HCT116 (cell line): ENCODE measurements around the gene HEATR5A. TPM values are rescaled to one million over a fixed set of nuclear protein-coding genes. Genes with fewer than 3 reads are reported as not detected.
"Not testable (repeated sequence)": the region's sequence is repeated elsewhere in the genome, so short reads cannot be mapped to it uniquely, and the experiment has no call there.

ENCODE experiments used
- ATAC-seq: fragments of 200-7000 bp; cut with Tn5 transposase; 2 replicates; pipeline ENCODE4 v1.9.1; 2020; ENCODE audit warnings: mild to moderate bottlenecking, moderate library complexity
- BruUV-seq: library from RNA; stranded (reverse); fragments of 400-500 nt; replicated peaks from 2 replicates; lab custom pipeline; 2021; lab: Mats Ljungman, UMichigan
- CTCF ChIA-PET: fragments of 300-600 bp; sonication (Branson Sonifier 250); formaldehyde crosslinking; loops from one replicate; lab custom pipeline; 2021; ENCODE audit warnings: antibody characterized with exemption; lab: Charles Lee
- POLR2A ChIA-PET: fragments of 300-600, 350-600 bp; sonication (Branson Sonifier 250); formaldehyde crosslinking; loops from one replicate; lab custom pipeline; 2021; ENCODE audit warnings: antibody characterized with exemption; lab: Charles Lee
- RAD21 ChIA-PET, 2 experiments: fragments of 300-600 bp; sonication (Branson Sonifier 250); formaldehyde crosslinking; loops; one replicate each; lab custom pipeline; 2023; ENCODE audit warnings: low total read pairs in 2 of 2; ENCODE audit not compliant: uncharacterized antibody in 2 of 2, unreplicated experiment in 2 of 2, low non-redundant PET in 1 of 2; lab: Charles Lee
- DNase-seq: peaks from one replicate; pipeline ENCODE4 v3.0.0-alpha.2; 2010; ENCODE audit warnings: low read depth, low spot score
- H2AFZ ChIP-seq: fragments of 200-600 bp; shearing (Covaris generic), sonication (generic); 2 replicates; pipeline ENCODE4 v1.6.1; 2017; ENCODE audit warnings: low read depth, mixed run types, mixed read lengths, antibody characterized with exemption, low read length; ENCODE audit not compliant: poor library complexity, severe bottlenecking
- H3K27ac ChIP-seq: 2 replicates; pipeline ENCODE4 v1.5.1; 2012; ENCODE audit warnings: low read depth, low read length
- H3K27me3 ChIP-seq: fragments of 200-600 bp; sonication (generic); 2 replicates; pipeline ENCODE4 v1.6.1; 2016; ENCODE audit warnings: mixed run types, low read length, mixed read lengths; ENCODE audit not compliant: insufficient read depth
- H3K36me3 ChIP-seq, 2 experiments: fragments of 200-500 bp in 1 of 2; fragments of 200-600 bp in 1 of 2; sonication (Bioruptor generic) in 1 of 2; sonication (generic) in 1 of 2; 2 replicates each; pipeline versions ENCODE4 v1.5.1 to v1.6.1; 2014 to 2016; ENCODE audit warnings: low read length in 2 of 2, inconsistent platforms in 1 of 2, mixed read lengths in 1 of 2, mixed run types in 1 of 2; ENCODE audit not compliant: insufficient read depth in 2 of 2, control insufficient read depth in 1 of 2
- H3K4me1 ChIP-seq, 2 experiments: fragments of 200-600 bp in 1 of 2; sonication (generic) in 1 of 2; 2 replicates each; pipeline versions ENCODE4 v1.5.1 to v1.6.1; 2012 to 2017; ENCODE audit warnings: low read length in 2 of 2, inconsistent platforms in 1 of 2, mild to moderate bottlenecking in 1 of 2, mixed read lengths in 1 of 2, mixed run types in 1 of 2, moderate library complexity in 1 of 2; ENCODE audit not compliant: insufficient read depth in 2 of 2, control insufficient read depth in 1 of 2
- H3K4me2 ChIP-seq: fragments of 200-600 bp; sonication (generic); 2 replicates; pipeline ENCODE4 v1.6.1; 2017; ENCODE audit warnings: mixed run types, low read length, mixed read lengths
- H3K4me3 ChIP-seq, 2 experiments: fragments of 200-600 bp in 1 of 2; sonication (generic) in 1 of 2; replicated peaks in 1 of 2; 2 replicates each; pipeline ENCODE4 v1.5.1; 2011 to 2016; ENCODE audit warnings: low read length in 2 of 2, control low read depth in 1 of 2, low read depth in 1 of 2, mild to moderate bottlenecking in 1 of 2, mixed read lengths in 1 of 2, mixed run types in 1 of 2
- H3K79me2 ChIP-seq: fragments of 200-600 bp; sonication (generic); 2 replicates; pipeline ENCODE4 v1.6.1; 2017; ENCODE audit warnings: mild to moderate bottlenecking, mixed run types, low read length, moderate library complexity, mixed read lengths; ENCODE audit not compliant: insufficient read depth
- H3K9ac ChIP-seq: fragments of 200-600 bp; sonication (generic); 2 replicates; pipeline ENCODE4 v1.6.1; 2016; ENCODE audit warnings: low read length, mixed read lengths
- H3K9me2 ChIP-seq: fragments of 200-600 bp; sonication (generic), shearing (Covaris generic); 2 replicates; pipeline ENCODE4 v1.6.1; 2017; ENCODE audit warnings: mixed run types, mild to moderate bottlenecking, moderate library complexity; ENCODE audit not compliant: insufficient read depth
- H3K9me3 ChIP-seq, 2 experiments: fragments of 200-500 bp in 1 of 2; fragments of 200-600 bp in 1 of 2; sonication (Bioruptor generic) in 1 of 2; sonication (generic) in 1 of 2; 2 replicates each; pipeline ENCODE4 v1.6.1; 2014 to 2017; ENCODE audit warnings: low read length in 2 of 2, mixed read lengths in 2 of 2, inconsistent platforms in 1 of 2, low read depth in 1 of 2, mild to moderate bottlenecking in 1 of 2, mixed run types in 1 of 2, moderate library complexity in 1 of 2; ENCODE audit not compliant: control insufficient read depth in 1 of 2, insufficient read depth in 1 of 2
- H4K20me1 ChIP-seq: fragments of 200-600 bp; sonication (generic), shearing (Covaris generic); 2 replicates; pipeline ENCODE4 v1.6.1; 2017; ENCODE audit warnings: mixed run types, mild to moderate bottlenecking, moderate library complexity; ENCODE audit not compliant: insufficient read depth
- CBX3 ChIP-seq: IDR thresholded peaks from 2 replicates; pipeline ENCODE4 v1.6.1; 2012; ENCODE audit warnings: low read depth
- CEBPB ChIP-seq: IDR thresholded peaks from 2 replicates; pipeline ENCODE4 v1.6.1; 2012; ENCODE audit warnings: low read depth
- EZH2phosphoT487 ChIP-seq: fragments of 200-600 bp; IDR thresholded peaks from 2 replicates; pipeline ENCODE4 v1.6.1; 2018; ENCODE audit warnings: antibody characterized with exemption, borderline replicate concordance
- SP1 ChIP-seq: IDR thresholded peaks from 2 replicates; pipeline ENCODE4 v1.6.1; 2012; ENCODE audit warnings: low read depth
- TCF7L2 ChIP-seq: IDR thresholded peaks from 2 replicates; pipeline ENCODE4 v1.7.0; 2011; ENCODE audit warnings: borderline replicate concordance, inconsistent platforms; ENCODE audit not compliant: insufficient read depth, insufficient read length; ENCODE audit errors: extremely low read depth
- YY1 ChIP-seq: IDR thresholded peaks from 2 replicates; pipeline ENCODE4 v1.6.1; 2011; ENCODE audit warnings: low read length, low read depth, moderate library complexity, mild to moderate bottlenecking; ENCODE audit not compliant: insufficient replicate concordance; ENCODE audit errors: extremely low read depth
- ZFX ChIP-seq: fragments of 450-650 bp; IDR thresholded peaks from 2 replicates; pipeline ENCODE4 v1.6.1; 2017
- intact Hi-C: fragments of 100-400 bp; cut with micrococcal nuclease; formaldehyde crosslinking; loops from 2 replicates; pipeline ENCODE4 v1.10.0; 2022
- total RNA-seq: library from RNA; stranded (reverse); gene quantifications from one replicate; pipeline ENCODE4 v1.2.1, GENCODE V29; 2021; ENCODE audit not compliant: unreplicated experiment
- TF ChIP-seq, protein P1 (sequence below): IDR thresholded peaks from 2 replicates; pipeline ENCODE4 v1.6.1; 2012

Gene HEATR5A
- total RNA-seq, 1 experiment from 2014 or later = 20.9 TPM

DNA sequence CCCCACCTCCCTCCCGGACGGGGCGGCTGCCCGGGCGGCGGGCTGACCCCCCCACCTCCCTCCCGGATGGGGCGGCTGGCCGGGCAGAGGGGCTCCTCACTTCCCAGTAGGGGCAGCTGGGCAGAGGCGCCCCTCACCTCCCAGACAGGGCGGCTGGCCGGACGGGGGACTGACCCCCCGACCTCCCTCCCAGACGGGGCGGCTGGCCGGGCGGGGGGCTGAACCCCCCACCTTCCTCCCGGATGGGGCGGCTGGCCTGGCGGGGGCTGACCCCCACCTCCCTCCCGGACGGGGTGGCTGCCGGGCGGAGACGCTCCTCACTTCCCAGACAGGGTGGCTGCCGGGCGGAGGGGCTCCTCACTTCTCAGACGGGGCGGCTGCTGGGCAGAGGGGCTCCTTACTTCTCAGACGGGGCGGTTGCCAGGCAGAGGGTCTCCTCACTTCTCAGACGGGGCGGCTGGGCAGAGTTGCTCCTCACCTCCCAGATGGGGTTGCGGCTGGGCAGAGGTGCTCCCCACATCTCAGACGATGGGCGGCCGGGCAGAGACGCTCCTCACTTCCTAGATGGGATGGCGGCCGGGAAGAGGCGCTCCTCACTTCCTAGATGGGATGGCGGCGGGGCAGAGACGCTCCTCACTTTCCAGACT is 16.8 kb upstream of the HEATR5A start:
- ATAC-seq, RAD21 ChIA-PET: not testable (repeated sequence)

DNA sequence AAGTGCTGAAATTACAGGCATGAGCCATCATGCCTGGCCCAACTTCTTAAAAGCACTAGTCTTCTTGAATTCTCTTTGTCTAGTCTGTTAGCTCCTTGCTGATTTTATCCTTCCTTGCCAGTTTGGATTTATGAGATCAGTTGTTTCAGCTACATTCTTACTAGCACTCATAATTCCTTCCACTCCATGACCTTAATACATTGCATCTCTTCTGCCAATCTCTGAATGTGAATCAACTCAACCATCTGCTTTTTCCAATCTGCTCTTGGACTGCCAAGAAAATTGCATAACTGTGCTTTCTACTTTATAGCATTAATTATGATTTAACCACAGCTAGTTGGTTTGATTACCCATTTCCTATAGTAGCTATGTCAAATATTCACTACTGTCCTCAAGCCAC is 14.9 kb upstream of the HEATR5A start:
- H3K4me2 ChIP-seq = no peak overlapping the region
- H3K27me3 ChIP-seq = no peaks in the 10 kb centered on the region
- H2AFZ ChIP-seq = no peak overlapping the region
- no peaks in the 10 kb centered on the region for H3K4me1 ChIP-seq
- DNase-seq (no peak), ATAC-seq (no peak)
- TF ChIP-seq SP1 = no peak
- no peak for TF ChIP-seq EZH2phosphoT487
- TF ChIP-seq, protein P1, sequence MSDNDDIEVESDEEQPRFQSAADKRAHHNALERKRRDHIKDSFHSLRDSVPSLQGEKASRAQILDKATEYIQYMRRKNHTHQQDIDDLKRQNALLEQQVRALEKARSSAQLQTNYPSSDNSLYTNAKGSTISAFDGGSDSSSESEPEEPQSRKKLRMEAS = no peak
- TF ChIP-seq ZFX = no peak
- no peak for TF ChIP-seq CEBPB
- no peak for TF ChIP-seq YY1
- no peak for TF ChIP-seq CBX3
- TF ChIP-seq TCF7L2 = no peak
- no peaks in the 10 kb centered on the region for H4K20me1 ChIP-seq
- no peaks in the 10 kb centered on the region for H3K9me3 ChIP-seq
- H3K79me2 ChIP-seq = no peaks in the 10 kb centered on the region
- no peaks in the 10 kb centered on the region for H3K9me2 ChIP-seq
- H3K9ac ChIP-seq = no peak overlapping the region
- ChIA-PET CTCF (no interaction called here), POLR2A (interaction anchor here (2.3 kb wide), 1 partner anchor 15 kb away, joined by 10 read pairs; the partner anchor contains the start of gene HEATR5A), RAD21 (no interaction called here)
- H3K36me3 ChIP-seq = no peaks in the 10 kb centered on the region
- H3K27ac ChIP-seq = no peak overlapping the region
- H3K4me3 ChIP-seq = no peak overlapping the region
- intact Hi-C loops = no loop called here
- BruUV-seq = no TSS peak

More for the DNA sequence above, 16.8 kb upstream of the HEATR5A start:
- DNase-seq, H3K9me2 ChIP-seq, H2AFZ ChIP-seq, H3K4me1 ChIP-seq, CTCF ChIA-PET, H3K4me3 ChIP-seq, H4K20me1 ChIP-seq, H3K36me3 ChIP-seq, H3K27ac ChIP-seq, H3K4me2 ChIP-seq, H3K79me2 ChIP-seq, BruUV-seq, POLR2A ChIA-PET, H3K27me3 ChIP-seq, H3K9me3 ChIP-seq, intact Hi-C loops, H3K9ac ChIP-seq: not testable (repeated sequence)
